Effector memory CD4-positive, alpha-beta T cell (primary cell): Measurements from ENCODE around the gene SIK3.

ENCODE experiments used
- DNase-seq, 3 donors: peaks; one replicate each; pipeline ENCODE4 v3.0.0-alpha.2; 2020
- H3K27ac ChIP-seq: 2 replicates; pipeline ENCODE4 v1.7.0; 2013; ENCODE audit warnings: mild to moderate bottlenecking, low read length, moderate library complexity; ENCODE audit not compliant: insufficient read depth, poor library complexity, severe bottlenecking
- H3K27me3 ChIP-seq: replicated peaks from 2 replicates; pipeline ENCODE4 v1.7.0; 2013; ENCODE audit warnings: mild to moderate bottlenecking, low read length; ENCODE audit not compliant: insufficient read depth, control insufficient read depth, poor library complexity, severe bottlenecking
- H3K36me3 ChIP-seq: 2 replicates; pipeline ENCODE4 v1.7.0; 2013; ENCODE audit warnings: mild to moderate bottlenecking, low read length, moderate library complexity; ENCODE audit not compliant: control insufficient read depth, insufficient read depth
- H3K4me1 ChIP-seq: 2 replicates; pipeline ENCODE4 v1.7.0; 2013; ENCODE audit warnings: low read length, mild to moderate bottlenecking; ENCODE audit not compliant: control insufficient read depth, insufficient read depth, poor library complexity, severe bottlenecking
- H3K4me3 ChIP-seq: 2 replicates; pipeline ENCODE4 v1.7.0; 2013; ENCODE audit warnings: low read length, low read depth, mild to moderate bottlenecking; ENCODE audit not compliant: insufficient read depth, poor library complexity, severe bottlenecking
- H3K9me3 ChIP-seq: 2 replicates; pipeline ENCODE4 v1.7.0; 2013; ENCODE audit warnings: mild to moderate bottlenecking, low read length, moderate library complexity; ENCODE audit not compliant: control insufficient read depth

SIK3 gene

DNA sequence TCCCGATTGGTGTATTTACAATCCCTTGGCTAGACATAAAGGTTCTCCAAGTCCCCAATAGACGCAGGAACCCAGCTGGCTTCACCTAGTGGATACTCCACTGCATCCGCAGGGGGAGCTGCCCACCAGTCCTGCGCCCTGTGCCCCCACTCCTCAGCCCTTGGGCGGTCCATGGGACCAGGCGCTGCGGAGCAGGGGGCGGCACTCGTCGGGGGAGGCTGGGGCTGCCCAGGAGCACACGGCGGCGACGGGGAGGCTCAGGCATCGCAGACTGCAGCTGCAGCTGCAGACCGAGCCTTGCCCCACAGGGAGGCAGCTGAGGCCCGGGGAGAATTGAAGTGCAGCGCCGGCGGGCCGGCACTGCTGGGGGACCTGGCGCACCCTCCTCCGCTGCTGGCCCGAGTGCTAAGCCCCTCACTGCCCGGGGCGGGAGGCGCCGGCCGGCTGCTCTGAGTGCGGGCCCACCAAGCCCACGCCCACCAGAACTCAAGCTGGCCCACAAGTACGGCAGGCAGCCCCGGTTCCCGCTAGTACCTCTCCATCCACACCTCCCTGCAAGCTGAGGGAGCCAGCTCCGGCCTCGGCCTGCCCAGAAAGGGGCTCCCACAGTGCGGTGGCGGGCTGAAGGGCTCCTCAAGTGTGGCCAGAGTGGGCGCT is 12.2 kb upstream of the SIK3 start:
- Histone ChIP-seq H3K4me1 (no peaks in the 10 kb centered on the region), H3K27ac (no peak overlapping the region), H3K4me3 (no peak overlapping the region), H3K9me3 (no peaks in the 10 kb centered on the region), H3K27me3 (no peaks in the 10 kb centered on the region), H3K36me3 (no peaks in the 10 kb centered on the region)
- DNase-seq = no peak

DNA sequence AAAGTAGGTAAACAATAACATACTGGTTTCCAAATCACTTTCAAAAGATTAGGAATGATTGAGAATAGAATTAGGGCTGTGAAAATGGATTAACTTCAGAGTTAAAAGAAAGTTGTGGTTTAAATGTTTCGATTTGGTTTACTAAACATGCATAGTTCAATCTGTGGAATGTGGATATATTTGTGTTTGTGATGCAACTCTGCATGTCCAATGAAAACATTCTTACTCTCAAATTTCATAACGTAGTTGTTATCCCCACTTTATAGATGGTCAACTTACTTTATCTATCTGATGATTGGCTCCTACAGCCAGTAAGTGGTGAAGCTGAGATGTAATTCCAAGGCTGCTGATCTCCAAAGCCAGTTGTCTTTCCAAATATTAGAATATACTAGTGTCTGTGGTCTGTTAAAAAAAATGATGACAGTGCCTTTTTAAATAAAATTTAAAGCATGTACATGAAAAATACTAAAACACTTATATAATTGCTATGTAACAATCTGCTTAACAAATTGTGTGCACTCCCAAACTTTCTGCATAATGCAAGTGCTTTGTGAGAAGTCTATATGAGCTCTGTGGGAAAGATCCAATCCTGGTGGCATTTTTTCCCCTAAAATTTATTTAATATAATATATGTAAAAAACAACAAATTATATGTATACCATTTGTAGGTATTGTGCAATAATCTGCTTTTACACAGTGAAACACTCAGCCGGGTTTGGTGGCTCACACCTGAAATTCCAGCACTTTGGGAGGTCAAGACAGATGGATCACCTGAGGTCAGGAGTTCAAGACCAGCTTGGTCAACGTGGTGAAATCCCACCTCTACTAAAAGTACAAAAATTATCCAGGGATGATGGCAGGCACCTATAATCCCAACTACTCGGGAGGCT is 9.7 kb upstream of the SIK3 start:
- Histone ChIP-seq H3K27me3 (no peaks in the 10 kb centered on the region), H3K9me3 (no peaks in the 10 kb centered on the region), H3K36me3 (no peaks in the 10 kb centered on the region), H3K27ac (no peak overlapping the region), H3K4me3 (no peak overlapping the region), H3K4me1 (no peaks in the 10 kb centered on the region)
- no peak for DNase-seq

DNA sequence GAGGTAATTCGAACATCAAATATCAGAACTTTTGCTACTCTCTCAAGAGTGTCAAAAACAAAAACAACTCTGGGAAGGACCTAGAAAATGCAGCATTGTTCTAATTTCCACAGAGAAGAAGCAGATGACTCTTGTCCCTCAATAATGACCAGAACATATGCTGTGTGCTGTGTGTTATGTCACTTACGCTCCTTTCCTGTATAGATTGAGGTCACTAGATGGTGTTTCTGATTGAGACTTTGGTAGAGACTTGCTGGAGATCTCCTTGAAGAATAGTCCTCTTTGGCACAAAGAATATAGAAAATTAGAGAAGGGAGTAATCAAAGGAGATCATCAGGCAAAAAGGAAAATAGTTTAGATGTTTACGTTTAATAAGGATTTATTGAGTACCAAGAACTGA is 2.3 kb upstream of the SIK3 start:
- Histone ChIP-seq H3K9me3 (no peaks in the 10 kb centered on the region), H3K4me3 (no peak overlapping the region), H3K27me3 (no peaks in the 10 kb centered on the region), H3K36me3 (no peaks in the 10 kb centered on the region), H3K27ac (no peak overlapping the region), H3K4me1 (peaks cover 21% of the 10 kb centered on the region)
- no peak for DNase-seq

DNA sequence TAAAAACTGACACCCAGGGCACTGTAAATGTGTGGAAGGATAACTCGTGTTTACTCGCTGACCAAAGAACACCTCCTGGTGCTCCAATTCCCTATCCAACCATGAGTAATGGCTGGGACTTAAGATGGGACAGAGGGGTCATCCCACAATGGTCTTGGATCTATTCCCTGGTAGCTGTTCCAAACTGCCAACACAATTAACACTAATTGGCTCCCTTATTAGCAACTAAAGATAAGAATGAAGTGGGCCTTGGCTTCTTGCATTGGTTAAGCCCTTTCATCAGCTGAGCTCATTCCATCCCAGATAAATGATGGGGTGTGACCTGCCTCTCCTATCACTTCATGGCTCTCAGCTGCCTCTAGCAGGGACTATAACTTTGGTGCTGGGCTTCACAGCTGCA is 1.5 kb upstream of the SIK3 start:
- Histone ChIP-seq H3K36me3 (no peaks in the 10 kb centered on the region), H3K27ac (peak overlapping the region; percentile 89)

DNA sequence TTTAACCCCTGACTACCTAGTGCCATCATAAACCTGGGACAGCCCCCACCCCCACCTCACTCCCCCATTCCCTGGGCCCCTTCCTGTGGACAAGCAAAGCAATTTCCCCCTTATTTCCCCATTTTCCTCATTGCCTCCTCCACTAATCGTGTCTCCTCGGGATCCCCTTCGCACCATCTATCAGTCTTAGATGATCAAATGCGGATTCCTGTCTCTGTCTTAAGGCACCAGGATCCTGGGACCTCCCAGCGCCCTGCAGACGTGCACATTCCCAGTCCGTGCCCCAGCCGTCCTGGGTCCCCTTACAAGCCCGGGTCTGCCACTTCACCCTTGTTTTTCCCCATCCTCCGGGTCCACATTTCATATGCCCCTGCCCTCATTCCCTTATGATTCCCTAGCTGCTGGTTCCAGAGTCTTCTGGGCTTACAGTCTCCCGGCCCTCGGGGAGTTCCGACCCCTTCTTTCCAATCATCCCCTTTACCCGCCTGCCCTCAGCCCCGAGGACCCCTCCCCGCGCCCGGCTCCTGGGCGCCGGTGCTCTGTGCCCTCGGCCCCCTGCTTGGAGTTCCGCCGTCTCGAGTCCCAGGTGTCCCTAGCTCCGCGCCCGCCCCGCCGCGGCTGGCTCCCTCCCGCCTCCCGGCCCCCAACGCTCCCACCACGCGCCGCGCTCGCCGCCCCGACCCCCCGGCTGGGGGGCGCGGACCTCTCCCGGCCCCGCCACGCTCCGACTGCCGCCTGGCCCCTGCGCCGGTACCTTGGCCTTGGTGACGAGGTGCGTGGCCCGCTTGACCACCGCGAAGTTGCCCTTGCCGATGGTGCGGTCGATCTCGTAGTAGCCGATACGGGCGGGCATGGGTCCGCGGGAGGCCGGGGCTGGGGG is 599 bp downstream of the SIK3 start:
- Histone ChIP-seq H3K9me3 (no peaks in the 10 kb centered on the region), H3K4me3 (peak overlapping the region; percentile 65), H3K27ac (peak overlapping the region; percentile 87), H3K4me1 (peaks cover 35% of the 10 kb centered on the region), H3K27me3 (no peaks in the 10 kb centered on the region), H3K36me3 (no peaks in the 10 kb centered on the region)
- peak in 1 of 3 donors; percentile 22 for DNase-seq

More for the DNA sequence above, 1.5 kb upstream of the SIK3 start:
- Histone ChIP-seq H3K4me3 (no peak overlapping the region), H3K27me3 (no peaks in the 10 kb centered on the region), H3K9me3 (no peaks in the 10 kb centered on the region), H3K4me1 (peaks cover 24% of the 10 kb centered on the region)
- no peak for DNase-seq

DNA sequence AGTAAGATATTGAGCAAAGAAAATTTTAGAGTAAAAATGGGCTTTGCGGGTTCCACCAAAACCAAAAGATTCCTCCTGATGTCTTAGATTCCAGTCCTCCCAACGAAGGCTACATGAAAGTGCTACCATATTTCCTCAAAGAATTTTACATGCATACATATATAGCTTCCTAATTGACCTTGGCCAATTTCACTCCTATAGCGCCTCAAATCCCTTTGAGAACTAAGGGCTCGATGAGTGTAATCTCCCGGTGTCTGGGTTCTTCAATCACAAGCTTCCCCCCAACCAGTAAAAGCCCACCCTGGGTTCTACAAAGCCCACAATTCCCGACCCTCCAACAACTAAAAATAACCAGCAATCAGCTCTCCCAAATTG is 1.2 kb downstream of the SIK3 start:
- Histone ChIP-seq H3K27me3 (no peaks in the 10 kb centered on the region), H3K4me1 (peaks cover 35% of the 10 kb centered on the region), H3K27ac (peak overlapping the region; percentile 87), H3K36me3 (no peaks in the 10 kb centered on the region), H3K9me3 (no peaks in the 10 kb centered on the region), H3K4me3 (peak overlapping the region; percentile 65)
- DNase-seq = no peak

DNA sequence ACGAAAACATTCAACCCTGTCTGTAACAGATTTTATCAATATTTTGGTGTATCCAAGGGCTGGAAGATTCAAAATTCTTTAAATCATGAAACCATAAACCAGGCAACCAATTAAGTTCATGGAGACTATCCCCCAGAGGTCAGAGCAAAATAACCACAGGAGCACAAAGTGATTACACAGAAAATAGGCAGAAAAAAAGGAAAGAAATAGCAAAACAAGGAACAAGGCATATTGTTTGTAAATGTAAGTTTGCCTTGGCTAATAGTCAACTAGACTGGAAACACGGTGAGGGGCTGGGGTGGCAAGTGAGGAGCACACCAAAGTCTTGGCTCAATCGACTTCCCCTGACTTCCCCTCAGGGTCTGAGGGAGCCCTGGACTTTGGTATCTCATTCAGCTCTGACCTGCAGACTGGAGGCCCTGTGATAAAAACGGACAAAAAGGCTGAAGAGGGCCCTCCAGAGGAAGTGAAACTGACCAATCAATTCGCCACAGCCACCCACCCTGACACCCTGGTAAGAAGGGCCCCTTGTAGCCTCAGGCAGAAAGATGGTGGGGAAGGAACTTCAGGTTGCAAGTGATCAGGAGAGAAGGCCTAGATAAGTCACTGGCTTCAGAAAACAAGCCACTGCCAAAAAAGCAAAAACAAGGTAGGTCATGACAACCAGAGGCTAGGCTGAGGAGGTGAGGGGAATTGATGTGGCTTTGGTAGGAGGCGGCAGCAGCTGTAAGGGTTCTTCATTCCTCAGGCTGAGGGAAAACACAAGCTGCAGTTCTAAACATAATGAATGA is 1.8 kb downstream of the SIK3 start:
- Histone ChIP-seq H3K4me3 (peak overlapping the region; percentile 65), H3K27me3 (no peaks in the 10 kb centered on the region), H3K27ac (peak overlapping the region; percentile 87), H3K36me3 (no peaks in the 10 kb centered on the region), H3K9me3 (no peaks in the 10 kb centered on the region), H3K4me1 (peaks cover 35% of the 10 kb centered on the region)
- peak in 2 of 3 donors; percentile 24 to 44 for DNase-seq

DNA sequence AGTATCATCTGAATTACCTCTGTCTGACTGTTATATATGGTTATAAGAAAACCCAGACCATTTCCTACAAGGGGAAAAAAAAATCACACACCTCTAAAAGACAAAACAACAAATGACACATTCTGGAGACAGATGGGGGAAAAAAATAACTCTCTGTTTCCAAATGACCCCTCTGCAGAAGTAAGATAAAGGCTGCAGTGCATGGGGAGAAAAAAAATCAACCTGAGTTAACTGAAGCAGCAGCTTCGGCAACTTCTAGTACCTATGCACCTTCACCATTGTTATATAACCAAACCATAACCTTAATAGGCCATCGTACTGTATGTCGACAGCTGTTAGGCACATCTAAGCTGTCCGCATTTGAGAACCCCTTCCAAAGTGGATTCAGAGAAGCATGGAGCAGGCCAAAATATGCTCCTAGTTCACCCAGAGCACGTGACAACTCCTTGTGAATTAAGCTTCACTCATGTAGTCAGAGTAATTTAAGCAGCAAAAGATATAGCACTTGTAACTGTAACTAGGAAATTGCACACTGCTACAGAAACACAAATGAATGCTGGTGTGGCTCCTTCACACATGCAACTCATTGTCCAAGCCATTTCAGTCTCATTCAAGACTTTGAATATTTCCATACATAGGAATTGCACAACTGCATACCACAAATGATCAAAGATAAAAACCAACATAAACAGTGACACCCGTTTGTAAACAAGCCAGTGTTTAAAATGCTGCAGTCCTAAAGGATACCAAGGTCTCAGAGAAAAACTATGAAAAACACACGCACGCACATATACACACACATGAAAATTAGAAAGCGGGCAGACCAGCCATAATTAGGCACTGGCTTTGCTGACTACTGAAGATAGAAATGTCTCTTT is 2.7 kb downstream of the SIK3 start:
- Histone ChIP-seq H3K27ac (peak overlapping the region; percentile 87), H3K9me3 (no peaks in the 10 kb centered on the region), H3K36me3 (no peaks in the 10 kb centered on the region), H3K27me3 (no peaks in the 10 kb centered on the region), H3K4me1 (peaks cover 35% of the 10 kb centered on the region), H3K4me3 (peak overlapping the region; percentile 65)
- DNase-seq = no peak

DNA sequence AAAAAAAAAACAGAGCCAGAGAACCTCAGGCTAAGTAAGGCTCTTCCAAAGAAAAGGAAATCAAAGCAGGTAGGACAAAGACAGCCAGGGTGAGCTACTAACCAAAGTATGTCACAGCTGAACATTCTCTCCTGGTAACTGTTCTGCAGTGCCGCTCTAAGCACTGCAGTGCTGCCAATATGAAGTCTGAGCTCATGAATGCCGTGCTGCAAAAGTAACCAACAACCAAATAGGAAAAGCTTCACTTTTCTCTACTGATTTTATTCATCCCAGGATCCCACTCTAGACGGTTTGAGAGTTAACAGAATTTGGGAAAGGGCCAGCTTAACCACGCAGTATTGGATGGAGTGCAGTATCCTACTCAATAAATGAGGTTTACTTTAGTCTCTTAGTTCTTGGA is 3.5 kb downstream of the SIK3 start:
- Histone ChIP-seq H3K9me3 (no peaks in the 10 kb centered on the region), H3K4me3 (peak overlapping the region; percentile 19), H3K27ac (peak overlapping the region; percentile 24), H3K27me3 (no peaks in the 10 kb centered on the region), H3K4me1 (peaks cover 35% of the 10 kb centered on the region), H3K36me3 (no peaks in the 10 kb centered on the region)
- no peak for DNase-seq
